ENCODE data around the gene ANP32A. TPM values are rescaled to one million over a fixed set of nuclear protein-coding genes. Genes with fewer than 3 reads are reported as not detected.

The ANP32A gene
- total RNA-seq, 1 donor from 2014 or later, result 55.2 TPM

DNA sequence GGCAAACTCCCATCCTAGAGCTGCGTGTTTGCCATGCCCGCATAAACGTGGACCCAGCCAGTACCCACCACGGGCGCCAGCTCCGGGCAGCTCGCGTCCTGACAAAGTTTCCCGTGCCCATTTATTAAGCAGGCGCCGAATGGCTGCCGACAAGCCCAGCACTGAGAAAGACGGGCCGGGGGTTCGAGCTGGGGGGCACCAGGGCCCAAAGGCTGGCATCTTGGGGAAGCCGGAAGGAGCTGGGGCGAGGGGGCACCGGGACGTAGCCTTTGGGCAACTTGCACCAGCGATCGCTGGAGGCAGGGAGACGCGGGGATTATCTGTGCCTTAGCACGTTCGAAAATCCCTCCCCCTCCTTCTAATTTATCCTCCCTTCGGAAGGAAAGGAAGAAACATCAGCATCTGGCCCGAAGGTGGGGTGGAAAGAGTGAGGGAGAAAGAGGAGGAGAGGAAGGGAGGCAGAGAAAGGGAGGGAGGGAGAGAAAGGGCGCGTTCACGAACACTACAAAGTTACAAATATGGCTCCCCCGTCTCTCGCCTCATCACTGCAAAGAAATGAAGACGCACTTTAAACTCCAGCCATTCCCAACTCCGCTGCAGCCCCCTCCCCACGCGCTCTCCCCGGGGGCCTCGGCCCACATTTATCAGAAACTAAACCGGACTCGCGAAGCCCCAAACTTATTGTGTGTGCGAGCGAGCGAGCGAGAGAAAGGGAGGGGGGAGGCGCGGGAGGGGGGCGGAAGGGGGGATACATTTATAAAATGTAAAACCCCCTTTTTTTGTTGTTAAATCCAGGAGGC lies 1.0 kb downstream of the ANP32A start:
- no peak for DNase-seq (ENCODE audit: extremely low spot score in 2 of 2)
- TF ChIP-seq POLR2AphosphoS5 (IDR thresholded peaks at IDR 0.05; ENCODE audit: insufficient read depth in 1 of 2, low read depth in 1 of 2), result peak; percentile 15 to 58
- TF ChIP-seq, protein P1, sequence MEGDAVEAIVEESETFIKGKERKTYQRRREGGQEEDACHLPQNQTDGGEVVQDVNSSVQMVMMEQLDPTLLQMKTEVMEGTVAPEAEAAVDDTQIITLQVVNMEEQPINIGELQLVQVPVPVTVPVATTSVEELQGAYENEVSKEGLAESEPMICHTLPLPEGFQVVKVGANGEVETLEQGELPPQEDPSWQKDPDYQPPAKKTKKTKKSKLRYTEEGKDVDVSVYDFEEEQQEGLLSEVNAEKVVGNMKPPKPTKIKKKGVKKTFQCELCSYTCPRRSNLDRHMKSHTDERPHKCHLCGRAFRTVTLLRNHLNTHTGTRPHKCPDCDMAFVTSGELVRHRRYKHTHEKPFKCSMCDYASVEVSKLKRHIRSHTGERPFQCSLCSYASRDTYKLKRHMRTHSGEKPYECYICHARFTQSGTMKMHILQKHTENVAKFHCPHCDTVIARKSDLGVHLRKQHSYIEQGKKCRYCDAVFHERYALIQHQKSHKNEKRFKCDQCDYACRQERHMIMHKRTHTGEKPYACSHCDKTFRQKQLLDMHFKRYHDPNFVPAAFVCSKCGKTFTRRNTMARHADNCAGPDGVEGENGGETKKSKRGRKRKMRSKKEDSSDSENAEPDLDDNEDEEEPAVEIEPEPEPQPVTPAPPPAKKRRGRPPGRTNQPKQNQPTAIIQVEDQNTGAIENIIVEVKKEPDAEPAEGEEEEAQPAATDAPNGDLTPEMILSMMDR (IDR thresholded peaks at IDR 0.05), result no peak
- peak in 1 of 2 donors; percentile 24 for TF ChIP-seq POLR2A (IDR thresholded peaks at IDR 0.05)
- Histone ChIP-seq H3K27ac (peak overlapping the region; percentile 98), H3K27me3 (no peaks in the 10 kb centered on the region), H3K4me1 (peaks cover 36% of the 10 kb centered on the region), H3K36me3 (no peaks in the 10 kb centered on the region), H3K9me3 (no peaks in the 10 kb centered on the region), H3K4me3 (peak overlapping the region; percentile 66 to 99)
- intact Hi-C loops (cut with DNase I), result loop anchor here (5.0 to 10.0 kb wide), 2 partner anchors 42 to 55 kb away; no protein-coding TSS in a partner anchor

DNA sequence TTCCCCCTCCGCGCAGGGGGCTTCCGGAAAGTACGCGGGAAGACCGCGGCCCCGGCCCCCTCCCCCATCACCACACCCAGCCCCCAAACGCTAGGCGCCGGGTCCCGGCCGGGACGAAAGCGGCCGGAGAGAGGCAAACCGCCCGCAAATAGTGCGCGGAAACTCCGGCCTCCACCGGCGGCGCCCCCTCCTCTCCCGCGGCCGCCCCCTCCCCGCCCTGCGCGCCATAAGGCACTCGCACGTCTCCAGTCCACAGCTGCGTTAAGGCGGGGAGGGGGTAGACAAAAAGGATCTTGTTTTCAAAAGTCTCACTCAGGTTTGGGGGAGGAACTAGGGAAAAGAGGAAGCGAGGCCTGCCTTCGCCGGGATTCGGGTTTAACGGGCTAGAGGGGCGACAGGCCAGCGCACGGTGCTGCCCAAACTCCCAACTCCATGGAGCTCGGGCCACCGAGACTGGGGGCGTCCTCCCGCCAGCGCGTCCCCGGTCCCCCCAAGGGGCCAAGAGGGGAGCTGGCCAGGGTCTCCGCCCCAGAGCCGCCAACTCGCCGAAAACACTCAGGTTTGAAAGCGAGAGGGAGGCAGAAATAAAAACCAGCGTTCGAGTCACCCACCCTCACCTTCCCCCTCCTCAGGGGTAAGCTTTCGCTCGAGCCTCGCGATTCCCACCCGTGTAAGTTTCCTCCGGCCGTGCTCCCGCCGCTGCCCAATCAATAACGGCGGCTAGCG lies 1.8 kb downstream of the ANP32A start:
- DNase-seq (ENCODE audit: extremely low spot score in 2 of 2), result no peak
- TF ChIP-seq POLR2AphosphoS5 (IDR thresholded peaks at IDR 0.05; ENCODE audit: insufficient read depth in 1 of 2, low read depth in 1 of 2) (no peak), POLR2A (IDR thresholded peaks at IDR 0.05) (no peak)
- TF ChIP-seq, protein P1 (IDR thresholded peaks at IDR 0.05), result no peak
- Histone ChIP-seq H3K4me3 (peak overlapping the region; percentile 66 to 99), H3K4me1 (peaks cover 43% of the 10 kb centered on the region), H3K27ac (peak overlapping the region; percentile 98), H3K9me3 (no peaks in the 10 kb centered on the region), H3K27me3 (no peaks in the 10 kb centered on the region), H3K36me3 (no peaks in the 10 kb centered on the region)
- intact Hi-C loops (cut with DNase I), result loop anchor here (5.0 kb wide), 1 partner anchor 42 kb away; no protein-coding TSS in a partner anchor

DNA sequence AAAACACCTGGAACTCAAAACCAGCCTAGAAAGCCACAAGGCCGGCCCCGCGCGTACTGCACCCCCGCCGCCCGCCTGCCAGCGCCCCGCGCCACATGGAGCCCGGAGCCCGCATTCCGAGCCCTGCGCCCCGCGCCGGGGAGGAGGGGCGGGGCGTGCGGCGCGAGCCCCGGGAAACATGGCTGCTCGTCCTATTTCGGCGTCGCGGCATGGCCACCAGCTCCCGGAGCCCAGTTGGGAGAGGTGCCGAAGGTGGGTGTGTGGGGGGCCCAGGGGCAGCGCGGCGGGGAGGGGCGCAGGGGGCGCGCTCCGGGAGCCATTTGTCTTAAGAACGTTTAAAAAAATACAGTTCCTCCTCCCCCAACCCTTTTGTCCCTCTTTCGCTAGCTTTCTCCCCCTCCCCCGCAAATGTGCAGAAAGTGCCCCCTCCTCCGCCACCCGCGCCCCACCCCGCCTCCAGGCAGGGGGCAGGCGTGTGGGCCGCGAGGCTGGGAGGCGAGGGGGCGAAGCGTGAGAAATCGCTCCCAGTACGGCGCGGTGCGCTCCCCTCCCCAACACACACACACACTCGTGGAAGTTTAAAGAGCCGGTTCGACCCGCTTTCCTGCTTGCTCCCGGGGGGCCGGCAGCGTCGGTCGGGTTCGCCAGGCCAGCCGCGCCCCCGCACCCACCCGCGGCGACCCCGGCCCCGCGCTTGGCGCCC lies 2.5 kb downstream of the ANP32A start:
- DNase-seq (ENCODE audit: extremely low spot score in 2 of 2), result no peak
- Histone ChIP-seq H3K27me3 (no peaks in the 10 kb centered on the region), H3K36me3 (no peaks in the 10 kb centered on the region), H3K4me1 (peaks cover 50% of the 10 kb centered on the region), H3K9me3 (no peaks in the 10 kb centered on the region), H3K4me3 (peak overlapping the region; percentile 66 to 99), H3K27ac (peak overlapping the region; percentile 98)
- TF ChIP-seq, protein P1 (IDR thresholded peaks at IDR 0.05), result no peak
- peak in 1 of 2 donors; percentile 43 for TF ChIP-seq POLR2A (IDR thresholded peaks at IDR 0.05)
- peak in 1 of 2 donors; percentile 61 for TF ChIP-seq POLR2AphosphoS5 (IDR thresholded peaks at IDR 0.05; ENCODE audit: insufficient read depth in 1 of 2, low read depth in 1 of 2)
- intact Hi-C loops (cut with DNase I), result loop anchor here (5.0 kb wide), 1 partner anchor 41 kb away; no protein-coding TSS in a partner anchor

DNA sequence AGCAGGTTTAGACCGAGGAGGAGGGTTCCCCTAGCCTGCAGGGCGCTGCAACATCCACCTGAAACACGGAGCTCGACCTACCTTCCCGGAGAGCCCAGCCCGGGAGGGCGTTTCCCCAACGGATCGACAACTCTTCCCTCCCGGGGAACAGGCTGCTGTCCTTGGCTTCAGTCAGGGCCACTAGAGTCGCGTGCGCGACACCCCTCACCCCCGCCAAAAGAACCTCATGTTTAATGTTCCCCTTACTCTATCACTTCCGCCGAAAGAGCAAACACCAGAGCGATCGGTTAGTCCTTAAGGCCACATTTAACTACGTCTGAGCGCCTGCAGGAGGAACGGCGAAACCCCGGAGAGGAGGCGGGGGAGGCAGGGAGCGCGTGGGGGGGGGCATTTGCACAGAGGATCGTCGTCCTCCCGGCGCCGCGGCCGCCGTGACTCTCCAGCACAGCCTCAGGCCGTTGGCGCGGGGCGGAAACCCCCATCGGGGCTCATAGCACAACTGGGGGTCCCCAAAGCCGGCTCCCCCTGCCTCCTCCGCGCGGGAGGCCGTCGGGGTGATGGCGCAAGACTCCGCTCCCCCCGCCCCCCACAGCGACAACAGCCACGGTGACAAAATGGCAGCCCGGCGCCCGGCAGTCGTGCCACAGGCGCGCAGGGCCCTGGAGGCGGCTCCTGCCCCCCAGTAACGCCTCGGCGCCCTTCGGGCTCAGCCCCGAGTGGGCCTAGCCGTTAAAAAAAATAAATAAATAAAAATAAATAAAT lies 3.2 kb downstream of the ANP32A start:
- intact Hi-C loops (cut with DNase I), result loop anchor here (5.0 kb wide), 1 partner anchor 40 kb away; no protein-coding TSS in a partner anchor
- Histone ChIP-seq H3K27ac (peak overlapping the region; percentile 98), H3K27me3 (no peaks in the 10 kb centered on the region), H3K4me1 (peaks cover 53% of the 10 kb centered on the region), H3K4me3 (peak overlapping the region; percentile 66 to 99), H3K9me3 (no peaks in the 10 kb centered on the region), H3K36me3 (no peaks in the 10 kb centered on the region)
- DNase-seq (ENCODE audit: extremely low spot score in 2 of 2), result peak in 1 of 2 donors; percentile 89
- TF ChIP-seq POLR2A (IDR thresholded peaks at IDR 0.05) (peak in 1 of 2 donors; percentile 5), POLR2AphosphoS5 (IDR thresholded peaks at IDR 0.05; ENCODE audit: insufficient read depth in 1 of 2, low read depth in 1 of 2) (peak in 1 of 2 donors; percentile 61)
- TF ChIP-seq, protein P1 (IDR thresholded peaks at IDR 0.05), result no peak

Data from vagina (tissue), 2 donors.